H9 (cell line): ENCODE results near the gene PLCB1. TPM values are rescaled to one million over a fixed set of nuclear protein-coding genes. Genes with fewer than 3 reads are reported as not detected.

Source experiments
- DNase-seq: peaks from one replicate; pipeline ENCODE4 v3.0.0-alpha.2; 2017
- H2AFZ ChIP-seq: one replicate; pipeline ENCODE4 v1.6.1; 2013; ENCODE audit warnings: mild to moderate bottlenecking, low read length, control low read depth, moderate library complexity
- H2AK5ac ChIP-seq: 2 replicates; pipeline ENCODE4 v1.6.1; 2013; ENCODE audit warnings: low read length, control low read depth, mixed read lengths; ENCODE audit not compliant: insufficient read length
- H2BK120ac ChIP-seq: one replicate; pipeline ENCODE4 v1.6.1; 2013; ENCODE audit warnings: low read depth, mild to moderate bottlenecking, low read length, control low read depth, inconsistent platforms; ENCODE audit not compliant: poor library complexity, severe bottlenecking
- H2BK12ac ChIP-seq: 2 replicates; pipeline ENCODE4 v1.6.1; 2013; ENCODE audit warnings: low read length, control low read depth, mixed read lengths, low read depth; ENCODE audit not compliant: insufficient read length
- H2BK15ac ChIP-seq: 2 replicates; pipeline ENCODE4 v1.6.1; 2013; ENCODE audit warnings: low read depth, low read length, control low read depth
- H2BK20ac ChIP-seq: one replicate; pipeline ENCODE4 v1.6.1; 2013; ENCODE audit warnings: low read depth, mild to moderate bottlenecking, low read length, control low read depth, inconsistent platforms; ENCODE audit not compliant: poor library complexity, severe bottlenecking
- H2BK5ac ChIP-seq: 2 replicates; pipeline ENCODE4 v1.6.1; 2013; ENCODE audit warnings: low read length, control low read depth, mixed read lengths; ENCODE audit not compliant: insufficient read length
- H3K14ac ChIP-seq: 2 replicates; pipeline ENCODE4 v1.6.1; 2013; ENCODE audit warnings: low read length, control low read depth; ENCODE audit not compliant: insufficient read depth
- H3K18ac ChIP-seq: 2 replicates; pipeline ENCODE4 v1.6.1; 2013; ENCODE audit warnings: low read depth, mild to moderate bottlenecking, mixed read lengths, low read length, control low read depth; ENCODE audit not compliant: insufficient read length
- H3K23ac ChIP-seq: 2 replicates; pipeline ENCODE4 v1.6.1; 2013; ENCODE audit warnings: low read length, control low read depth, mixed read lengths, low read depth; ENCODE audit not compliant: insufficient read length
- H3K23me2 ChIP-seq: 2 replicates; pipeline ENCODE4 v1.6.1; 2013; ENCODE audit warnings: low read depth, mild to moderate bottlenecking, mixed read lengths, low read length, control low read depth; ENCODE audit not compliant: insufficient read length, poor library complexity, severe bottlenecking
- H3K27ac ChIP-seq: 2 replicates; pipeline ENCODE4 v1.5.1; 2013; ENCODE audit warnings: low read length, control low read depth, mixed read lengths, low read depth; ENCODE audit not compliant: insufficient read length
- H3K27me3 ChIP-seq: 2 replicates; pipeline ENCODE4 v1.6.1; 2013; ENCODE audit warnings: low read length, control low read depth, inconsistent platforms; ENCODE audit not compliant: insufficient read depth
- H3K4ac ChIP-seq: 2 replicates; pipeline ENCODE4 v1.6.1; 2013; ENCODE audit warnings: low read depth, mild to moderate bottlenecking, control low read depth, inconsistent platforms, low read length, moderate library complexity
- H3K4me1 ChIP-seq: 2 replicates; pipeline ENCODE4 v1.6.1; 2013; ENCODE audit warnings: low read length, control low read depth, inconsistent platforms; ENCODE audit not compliant: insufficient read depth
- H3K4me2 ChIP-seq: 2 replicates; pipeline ENCODE4 v1.6.1; 2013; ENCODE audit warnings: low read length, control low read depth, mixed read lengths; ENCODE audit not compliant: insufficient read length, insufficient read depth
- H3K56ac ChIP-seq: 2 replicates; pipeline ENCODE4 v1.6.1; 2013; ENCODE audit warnings: low read depth, mild to moderate bottlenecking, mixed read lengths, low read length, control low read depth; ENCODE audit not compliant: insufficient read length
- H3K79me1 ChIP-seq: 2 replicates; pipeline ENCODE4 v1.6.1; 2013; ENCODE audit warnings: low read depth, mild to moderate bottlenecking, moderate library complexity, low read length, control low read depth, inconsistent platforms; ENCODE audit not compliant: insufficient read depth, poor library complexity, severe bottlenecking
- H3K79me2 ChIP-seq: 2 replicates; pipeline ENCODE4 v1.6.1; 2013; ENCODE audit warnings: low read length, control low read depth, inconsistent platforms; ENCODE audit not compliant: insufficient read depth
- H3K9ac ChIP-seq: 2 replicates; pipeline ENCODE4 v1.6.1; 2013; ENCODE audit warnings: low read length, control low read depth, mixed read lengths; ENCODE audit not compliant: insufficient read length; ENCODE audit errors: extremely low read depth
- H3K9me3 ChIP-seq: one replicate; pipeline ENCODE4 v1.6.1; 2013; ENCODE audit warnings: low read depth, low read length, inconsistent platforms; ENCODE audit not compliant: control insufficient read depth
- H3T11ph ChIP-seq: one replicate; pipeline ENCODE4 v1.6.1; 2013; ENCODE audit warnings: mild to moderate bottlenecking, low read length, control low read depth, inconsistent platforms
- H4K20me1 ChIP-seq: one replicate; pipeline ENCODE4 v1.6.1; 2013; ENCODE audit not compliant: control insufficient read depth, insufficient read length, insufficient read depth
- H4K5ac ChIP-seq: 2 replicates; pipeline ENCODE4 v1.6.1; 2013; ENCODE audit warnings: low read depth, mild to moderate bottlenecking, mixed read lengths, low read length, control low read depth; ENCODE audit not compliant: insufficient read length
- H4K8ac ChIP-seq: replicated peaks from 2 replicates; pipeline ENCODE4 v1.6.1; 2013; ENCODE audit warnings: low read length, control low read depth, mixed read lengths, low read depth; ENCODE audit not compliant: insufficient read length
- H4K91ac ChIP-seq: 2 replicates; pipeline ENCODE4 v1.6.1; 2013; ENCODE audit warnings: low read depth, mild to moderate bottlenecking, moderate library complexity, mixed read lengths, low read length, control low read depth; ENCODE audit not compliant: insufficient read length
- H3K27ac Mint-ChIP-seq, 3 experiments: 2 replicates in 2 of 3; 3 replicates in 1 of 3; pipeline ENCODE4 v1.8.0; 2020 to 2021; ENCODE audit warnings: mixed read lengths in 3 of 3, mild to moderate bottlenecking in 1 of 3, moderate library complexity in 1 of 3
- H3K27me3 Mint-ChIP-seq: 2 replicates; pipeline ENCODE4 v1.8.0; 2021; ENCODE audit warnings: low read depth, mild to moderate bottlenecking, moderate library complexity, mixed read lengths
- H3K36me3 Mint-ChIP-seq, 3 experiments: 2 replicates in 2 of 3; 3 replicates in 1 of 3; pipeline ENCODE4 v1.8.0; 2020 to 2021; ENCODE audit warnings: low read depth in 3 of 3, mixed read lengths in 3 of 3; ENCODE audit not compliant: insufficient read depth in 1 of 3
- H3K4me1 Mint-ChIP-seq, 2 experiments: 2 replicates each; pipeline ENCODE4 v1.8.0; 2020; ENCODE audit warnings: mixed read lengths in 2 of 2
- H3K4me3 Mint-ChIP-seq, 2 experiments: 2 replicates in 1 of 2; 3 replicates in 1 of 2; pipeline ENCODE4 v1.8.0; 2020 to 2021; ENCODE audit warnings: mild to moderate bottlenecking in 2 of 2, mixed read lengths in 2 of 2, moderate library complexity in 1 of 2
- H3K9me3 Mint-ChIP-seq, 2 experiments: 2 replicates in 1 of 2; 3 replicates in 1 of 2; pipeline ENCODE4 v1.8.0; 2020; ENCODE audit warnings: mild to moderate bottlenecking in 2 of 2, mixed read lengths in 2 of 2, moderate library complexity in 1 of 2
- CTCF ChIP-seq: fragments of 200-600 bp; sonication (generic); conservative IDR thresholded peaks from 3 replicates; pipeline ENCODE4 v1.8.0; 2021; ENCODE audit warnings: antibody characterized with exemption, mild to moderate bottlenecking
- total RNA-seq: library from RNA; stranded (reverse); gene quantifications from 2 replicates; pipeline ENCODE4 v1.2.1, GENCODE V29; 2021

PLCB1 gene
- total RNA-seq, 1 experiment from 2014 or later: 11.5 TPM

DNA sequence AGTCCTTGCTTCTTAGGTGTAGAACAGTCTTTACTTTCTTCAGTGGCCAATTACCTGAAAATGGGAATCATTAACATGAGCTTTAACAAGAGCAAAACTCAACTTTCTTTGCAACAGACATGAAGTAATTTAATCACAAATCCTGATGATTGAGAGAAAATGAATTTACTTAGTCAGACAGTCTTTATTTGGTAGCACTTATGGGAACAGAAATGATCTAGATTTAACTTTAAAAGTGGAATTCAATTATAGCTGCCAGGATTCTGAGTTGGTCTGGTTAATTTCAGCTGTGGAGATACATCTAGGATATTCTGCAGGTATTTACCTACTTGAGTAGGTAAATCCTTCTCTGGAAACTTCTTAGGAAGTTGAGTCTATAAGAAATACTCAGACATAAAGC lies 492.6 kb downstream of the PLCB1 start:
- H2AFZ ChIP-seq: no peak overlapping the region
- H3K9me3 Mint-ChIP-seq: no peaks in the 10 kb centered on the region
- H2BK20ac ChIP-seq: no peak overlapping the region
- H3K4me1 ChIP-seq: no peaks in the 10 kb centered on the region; the same call in 1 of the 2 replicates
- no peaks in the 10 kb centered on the region for H4K20me1 ChIP-seq
- H3K4me1 Mint-ChIP-seq: peaks cover 0 to 4% of the 10 kb centered on the region in 2 experiments; a peak in 2 of 4 replicates
- no peak overlapping the region for H3K56ac ChIP-seq
- no peak overlapping the region for H3K4me2 ChIP-seq
- H3K18ac ChIP-seq: no peak overlapping the region
- no peak overlapping the region for H3K14ac ChIP-seq
- TF ChIP-seq CTCF: no peak
- H2BK15ac ChIP-seq: no peak overlapping the region
- no peak overlapping the region for H3K4me3 Mint-ChIP-seq
- H3T11ph ChIP-seq: no peak overlapping the region
- no peaks in the 10 kb centered on the region for H3K9me3 ChIP-seq
- no peak overlapping the region for H3K23ac ChIP-seq
- no peak overlapping the region for H2AK5ac ChIP-seq
- H3K27ac Mint-ChIP-seq: no peak overlapping the region
- H3K79me2 ChIP-seq: no peaks in the 10 kb centered on the region
- no peak overlapping the region for H2BK5ac ChIP-seq
- no peak overlapping the region for H2BK120ac ChIP-seq
- H3K4ac ChIP-seq: no peak overlapping the region
- no peaks in the 10 kb centered on the region for H3K36me3 Mint-ChIP-seq
- no peak overlapping the region for H3K9ac ChIP-seq
- H3K23me2 ChIP-seq: no peaks in the 10 kb centered on the region
- H2BK12ac ChIP-seq: no peak overlapping the region
- H4K5ac ChIP-seq: no peak overlapping the region
- H3K27ac ChIP-seq: no peak overlapping the region
- H4K91ac ChIP-seq: no peak overlapping the region
- no peaks in the 10 kb centered on the region for H3K27me3 ChIP-seq
- no peak for DNase-seq
- H3K27me3 Mint-ChIP-seq: no peaks in the 10 kb centered on the region
- H4K8ac ChIP-seq: no peak overlapping the region
- H3K79me1 ChIP-seq: no peaks in the 10 kb centered on the region
